ENCODE results near the gene BAK1. TPM values are rescaled to one million over a fixed set of nuclear protein-coding genes. Genes with fewer than 3 reads are reported as not detected.

BAK1 gene
- total and polyA plus RNA-seq, 2 of the 4 experiments (the other 2 are of a cell fraction), result 12.0 to 19.0 TPM

- peak; percentile 88 for TF ChIP-seq CTCF (conservative IDR thresholded peaks at IDR 0.05; ENCODE audit: low read depth, low read length)
- TF ChIP-seq CHD1 (IDR thresholded peaks at IDR 0.05; ENCODE audit: low read depth, low read length), result no peak
Observed at GRCh38 chr6:33589731-33590530, 9.9 kb upstream of the BAK1 start (continued).

GRCh38 chr6:33589392-33589730 is 9.3 kb upstream of the BAK1 start:
- in situ Hi-C loops (cut with MboI; ENCODE audit: low sequenced_read_pairs), result loop anchor here (5.0 to 10.0 kb wide), 3 partner anchors 113 to 565 kb away; no protein-coding TSS in a partner anchor
- ATAC-seq (ENCODE audit: low read depth), result no peak
- H3K27me3 ChIP-seq (ENCODE audit: control insufficient read depth, insufficient read depth, low read length), result no peaks in the 10 kb centered on the region
- H3K9me1 ChIP-seq (ENCODE audit: insufficient read depth, low read length), result peaks cover 14% of the 10 kb centered on the region
- 0 out of 3 replicates have a peak overlapping the region, but pooled peaks have one; percentile 62 for H2BK15ac ChIP-seq (ENCODE audit: low read depth, low read length)
- H2BK120ac ChIP-seq (ENCODE audit: low read depth, low read length), result peak overlapping the region; percentile 95; the same call in 1 of the 2 replicates
- intact Hi-C loops (cut with micrococcal nuclease), result loop anchor here (1.0 to 5.0 kb wide), 5 partner anchors 84 to 565 kb away; no protein-coding TSS in a partner anchor
- H3K56ac ChIP-seq (ENCODE audit: extremely low read depth, insufficient read depth, low read length), result no peak overlapping the region
- H3K4me3 ChIP-seq (ENCODE audit: insufficient read depth, low read depth, low read length), result no peak overlapping the region
- H4K20me1 ChIP-seq (ENCODE audit: insufficient read depth, low read length), result no peaks in the 10 kb centered on the region
- BruUV-seq (replicated peaks), result no TSS peak
- peak overlapping the region; percentile 46 for H3K4ac ChIP-seq (ENCODE audit: low read depth, low read length)
- H3K23ac ChIP-seq (ENCODE audit: low read depth, low read length), result no peak overlapping the region
- peak overlapping the region in 1 of 2 experiments; percentile 46; a peak in 2 of 4 replicates for H4K8ac ChIP-seq (ENCODE audit: low read depth in 2 of 2, low read length in 2 of 2)
- H3K27ac ChIP-seq (ENCODE audit: insufficient read depth, low read length), result no peak overlapping the region
- no peak for DNase-seq
- H2BK20ac ChIP-seq (ENCODE audit: low read depth, low read length), result peak overlapping the region; percentile 67; the same call in 1 of the 2 replicates
- H2AFZ ChIP-seq (replicated peaks; ENCODE audit: low read length, poor library complexity), result peak overlapping the region; percentile 96
- no peak overlapping the region; the same call in 1 of the 2 replicates for H4K91ac ChIP-seq (ENCODE audit: insufficient read depth, low read depth, low read length)
- no peaks in the 10 kb centered on the region for H3K36me3 ChIP-seq (ENCODE audit: control insufficient read depth, insufficient read depth, low read length)
- H4K5ac ChIP-seq (ENCODE audit: low read depth, low read length), result no peak overlapping the region
- H2AK5ac ChIP-seq (ENCODE audit: low read depth, low read length), result peak overlapping the region; percentile 47
- H3K18ac ChIP-seq (ENCODE audit: low read depth, low read length), result no peak overlapping the region
- dilution Hi-C loops (cut with HindIII; ENCODE audit: low sequenced_read_pairs, unreplicated experiment), result no loop called here
- H3K4me1 ChIP-seq (ENCODE audit: control insufficient read depth, insufficient read depth, low read length), result peaks cover 15% of the 10 kb centered on the region
- no peak overlapping the region for H3K4me2 ChIP-seq (ENCODE audit: low read depth, low read length)
- H2BK5ac ChIP-seq (ENCODE audit: low read depth, low read length, poor library complexity, severe bottlenecking), result no peak overlapping the region
- H3K79me1 ChIP-seq (ENCODE audit: low read depth in 1 of 2, low read length in 2 of 2), result no peaks in the 10 kb centered on the region
- H3K9me3 ChIP-seq (ENCODE audit: control insufficient read depth, insufficient read depth, low read length), result no peaks in the 10 kb centered on the region
- H3K14ac ChIP-seq (replicated peaks; ENCODE audit: low read depth, low read length), result no peak overlapping the region
- no peak overlapping the region for H3K9ac ChIP-seq (ENCODE audit: low read depth, low read length)
- H2AK9ac ChIP-seq (replicated peaks; ENCODE audit: low read depth, low read length, poor library complexity), result peak overlapping the region; percentile 99
- ChIA-PET POLR2A (ENCODE audit: unreplicated experiment) (no interaction called here), CTCF (interaction anchor here (1.0 to 1.6 kb wide), 7 partner anchors 32 to 122 kb away, joined by 3 to 21 read pairs (median 4); partner anchors contain the start of gene ITPR3)
- 0% methylated on average over 1 of the region's 4 CpGs; no CpG with 5 or more reads in 1 of the 2 experiments for WGBS, 2 experiments (ENCODE audit: extremely low coverage in 2 of 2, insufficient read length in 1 of 2)
- TF ChIP-seq NFE2L2 (IDR thresholded peaks at IDR 0.05; ENCODE audit: low read depth, low read length) (no peak), RCOR1 (IDR thresholded peaks at IDR 0.05; ENCODE audit: insufficient replicate concordance, low read length) (no peak), CHD1 (IDR thresholded peaks at IDR 0.05; ENCODE audit: low read depth, low read length) (no peak), RAD21 (IDR thresholded peaks at IDR 0.05; ENCODE audit: low read length) (no peak), CEBPB (IDR thresholded peaks at IDR 0.05; ENCODE audit: low read depth, low read length) (no peak), RFX5 (IDR thresholded peaks at IDR 0.05; ENCODE audit: low read depth, low read length) (no peak), USF2 (IDR thresholded peaks at IDR 0.05; ENCODE audit: low read depth, low read length) (no peak), FOS (IDR thresholded peaks at IDR 0.05; ENCODE audit: low read depth, low read length) (no peak), MAZ (IDR thresholded peaks at IDR 0.05; ENCODE audit: borderline replicate concordance, low read depth, low read length) (no peak), ELK1 (IDR thresholded peaks at IDR 0.05; ENCODE audit: borderline replicate concordance, low read depth, low read length) (no peak)
